Lung (tissue), 12 donors: Measurements from ENCODE around the gene SLC13A2. TPM values are rescaled to one million over a fixed set of nuclear protein-coding genes. Genes with fewer than 3 reads are reported as not detected.

Source experiments
- ATAC-seq: fragments of 200-7000 bp; cut with Tn5 transposase; one replicate; pipeline ENCODE4 v1.9.1; 2020; ENCODE audit warnings: moderate number of reproducible peaks; ENCODE audit not compliant: insufficient read depth, low FRiP score
- DNase-seq, 3 donors: peaks; one replicate each; pipeline ENCODE4 v3.0.0-alpha.2; 2013 to 2017
- H3K27ac ChIP-seq, 2 donors: one replicate each; pipeline ENCODE4 v1.5.1; 2013; ENCODE audit warnings: mild to moderate bottlenecking in 2 of 2, moderate library complexity in 2 of 2, control low read depth in 1 of 2, inconsistent platforms in 1 of 2, low read depth in 1 of 2, low read length in 1 of 2
- H3K27me3 ChIP-seq, 3 donors: one replicate each; pipeline ENCODE4 v1.5.1; 2013; ENCODE audit warnings: low read length in 2 of 3; ENCODE audit not compliant: control insufficient read depth in 3 of 3, insufficient read depth in 3 of 3
- H3K36me3 ChIP-seq, 4 donors: one replicate each; pipeline ENCODE4 v1.5.1; 2013; ENCODE audit warnings: low read length in 4 of 4, mild to moderate bottlenecking in 1 of 4, moderate library complexity in 1 of 4; ENCODE audit not compliant: control insufficient read depth in 4 of 4, insufficient read depth in 4 of 4
- H3K4me1 ChIP-seq, 5 donors: one replicate each; pipeline ENCODE4 v1.5.1; 2013; ENCODE audit warnings: low read length in 5 of 5, mild to moderate bottlenecking in 2 of 5, moderate library complexity in 1 of 5; ENCODE audit not compliant: control insufficient read depth in 5 of 5, insufficient read depth in 5 of 5
- H3K4me3 ChIP-seq: one replicate; pipeline ENCODE4 v1.5.1; 2013; ENCODE audit warnings: mild to moderate bottlenecking, control low read depth, moderate library complexity
- H3K9ac ChIP-seq, 2 donors: one replicate each; pipeline ENCODE4 v1.5.1; 2013; ENCODE audit warnings: low read length in 2 of 2, control low read depth in 1 of 2; ENCODE audit not compliant: insufficient read depth in 1 of 2
- H3K9me3 ChIP-seq, 4 donors: one replicate each; pipeline ENCODE4 v1.5.1; 2013; ENCODE audit warnings: low read length in 3 of 4, mild to moderate bottlenecking in 1 of 4, moderate library complexity in 1 of 4; ENCODE audit not compliant: control insufficient read depth in 4 of 4, insufficient read depth in 3 of 4
- WGBS, 2 donors: extraction: QIAGEN DNeasy Blood & Tissue Kit; methylation state at CpG; one replicate each; pipeline ENCODE4 v1.1.7; 2013; 5-methylcytosine and 5-hydroxymethylcytosine counted together
- polyA plus RNA-seq, 2 donors: library from polyadenylated mRNA; stranded (reverse); fragments of 200-250 nt; gene quantifications; one replicate each; pipeline ENCODE4 v1.2.1, GENCODE V29; 2013
- total RNA-seq, 2 donors: library from RNA; depleted of rRNA in 1 of 2; stranded (reverse); fragments of >200 nt in 1 of 2; gene quantifications; one replicate each; pipeline ENCODE4 v1.2.1, GENCODE V29; 2014 to 2021
- TF ChIP-seq, protein P1 (sequence below): IDR thresholded peaks from 2 replicates; pipeline ENCODE4 v1.5.1; 2012; ENCODE audit warnings: mild to moderate bottlenecking; ENCODE audit errors: control extremely low read depth, extremely low read depth
- donor health status: control.
- donor health status: control.
- donor health status: Bipolar disorder and iron deficiency.
- donor health status: healthy.
- donor health status: DM: yes; HTN: yes; CAD: no.

SLC13A2 gene
- total and polyA plus RNA-seq, 4 donors = 0.02 to 0.15 (median 0.06) TPM; not detected in 1

DNA sequence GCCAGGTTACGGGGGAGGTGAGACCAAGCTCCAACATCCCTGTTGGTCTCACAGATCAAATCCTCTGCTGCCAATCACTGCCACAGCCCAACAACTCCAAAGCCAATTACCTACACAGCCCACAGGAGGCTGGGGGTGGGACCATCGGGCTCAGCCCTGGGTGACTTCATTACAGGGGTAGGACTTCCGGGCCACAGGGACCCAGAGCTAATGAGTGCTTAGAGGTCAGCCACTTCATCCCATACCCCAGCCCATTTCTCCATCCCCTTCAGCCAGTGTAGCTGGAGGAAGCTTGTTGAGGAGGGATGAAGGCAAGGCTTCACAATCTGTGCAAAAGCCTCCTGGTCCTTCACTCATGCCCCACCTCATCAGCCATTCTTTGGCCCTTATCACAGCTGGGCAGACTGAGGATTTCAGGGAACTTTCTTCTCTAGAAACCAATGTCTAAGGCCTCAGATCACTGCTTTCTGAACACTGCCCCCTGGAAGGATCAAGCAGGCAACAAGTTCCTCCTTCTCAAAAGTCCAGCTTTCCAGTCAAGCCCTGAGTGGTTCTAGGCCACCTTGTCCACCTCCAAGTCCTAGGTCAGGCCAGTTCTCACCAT, 38.5 kb downstream of the SLC13A2 start:
- H3K4me3 ChIP-seq = no peak overlapping the region
- peaks cover 0 to 10% (median 3%) of the 10 kb centered on the region in 3 donors for H3K27me3 ChIP-seq
- no peak for DNase-seq
- WGBS, 2 donors = 84 to 88% methylated on average over 3 of the region's 3 CpGs
- no peaks in the 10 kb centered on the region for H3K36me3 ChIP-seq
- no peak overlapping the region for H3K9ac ChIP-seq
- TF ChIP-seq, protein P1, sequence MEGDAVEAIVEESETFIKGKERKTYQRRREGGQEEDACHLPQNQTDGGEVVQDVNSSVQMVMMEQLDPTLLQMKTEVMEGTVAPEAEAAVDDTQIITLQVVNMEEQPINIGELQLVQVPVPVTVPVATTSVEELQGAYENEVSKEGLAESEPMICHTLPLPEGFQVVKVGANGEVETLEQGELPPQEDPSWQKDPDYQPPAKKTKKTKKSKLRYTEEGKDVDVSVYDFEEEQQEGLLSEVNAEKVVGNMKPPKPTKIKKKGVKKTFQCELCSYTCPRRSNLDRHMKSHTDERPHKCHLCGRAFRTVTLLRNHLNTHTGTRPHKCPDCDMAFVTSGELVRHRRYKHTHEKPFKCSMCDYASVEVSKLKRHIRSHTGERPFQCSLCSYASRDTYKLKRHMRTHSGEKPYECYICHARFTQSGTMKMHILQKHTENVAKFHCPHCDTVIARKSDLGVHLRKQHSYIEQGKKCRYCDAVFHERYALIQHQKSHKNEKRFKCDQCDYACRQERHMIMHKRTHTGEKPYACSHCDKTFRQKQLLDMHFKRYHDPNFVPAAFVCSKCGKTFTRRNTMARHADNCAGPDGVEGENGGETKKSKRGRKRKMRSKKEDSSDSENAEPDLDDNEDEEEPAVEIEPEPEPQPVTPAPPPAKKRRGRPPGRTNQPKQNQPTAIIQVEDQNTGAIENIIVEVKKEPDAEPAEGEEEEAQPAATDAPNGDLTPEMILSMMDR = no peak
- H3K27ac ChIP-seq = no peak overlapping the region
- H3K9me3 ChIP-seq = no peaks in the 10 kb centered on the region
- no peak for ATAC-seq
- H3K4me1 ChIP-seq = no peaks in the 10 kb centered on the region

DNA sequence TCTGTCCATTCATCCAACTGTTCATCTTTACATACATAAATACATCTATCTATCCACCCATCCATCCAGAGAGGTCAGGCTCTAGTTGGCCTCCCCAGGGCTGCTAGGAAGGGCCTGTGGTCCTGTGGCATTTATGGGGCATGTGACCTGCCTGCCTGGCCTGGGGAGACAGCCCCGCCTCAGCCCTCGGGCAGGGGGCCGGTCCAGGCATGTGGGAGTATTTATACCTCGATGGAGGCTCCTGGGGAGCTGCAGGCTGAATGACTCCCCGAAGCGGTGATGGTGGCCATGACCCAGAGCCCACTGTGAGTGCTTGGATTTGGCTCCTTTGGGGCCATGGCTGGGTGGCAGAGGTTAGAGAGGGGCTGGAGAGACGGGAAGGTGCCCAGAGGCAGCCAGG, 40.0 kb downstream of the SLC13A2 start:
- TF ChIP-seq, protein P1 = no peak
- no peak for DNase-seq
- no peaks in the 10 kb centered on the region for H3K4me1 ChIP-seq
- no peak overlapping the region for H3K4me3 ChIP-seq
- peaks cover 0 to 10% (median 3%) of the 10 kb centered on the region in 3 donors for H3K27me3 ChIP-seq
- no peaks in the 10 kb centered on the region for H3K36me3 ChIP-seq
- no peak overlapping the region for H3K9ac ChIP-seq
- no peak for ATAC-seq
- no peaks in the 10 kb centered on the region for H3K9me3 ChIP-seq
- no peak overlapping the region for H3K27ac ChIP-seq
- WGBS, 2 donors = 70 to 86% methylated on average over 7 of the region's 7 CpGs

DNA sequence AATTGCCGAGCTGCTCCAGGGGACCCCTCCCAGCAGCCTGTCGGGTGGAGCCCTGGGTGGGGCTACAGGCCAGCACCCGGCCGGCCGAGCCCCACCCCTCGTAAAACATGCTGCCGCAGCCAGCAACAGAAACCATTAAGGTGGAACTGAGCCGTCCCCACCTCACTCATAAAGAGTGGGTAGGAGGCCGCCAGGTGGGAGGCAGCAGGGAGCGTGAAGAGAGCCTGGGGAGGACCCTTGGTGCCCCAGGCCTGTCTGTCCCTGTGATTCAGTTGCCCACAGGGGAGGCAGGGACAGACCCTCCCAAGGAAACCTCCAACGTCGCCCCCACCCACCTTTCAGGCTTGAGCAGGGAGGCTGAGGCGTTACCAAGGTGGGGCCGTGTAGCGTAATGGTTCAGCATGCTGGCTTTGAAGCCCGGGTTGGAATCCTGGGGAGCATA, 41.1 kb downstream of the SLC13A2 start:
- no peak for DNase-seq
- TF ChIP-seq, protein P1 = no peak
- H3K4me1 ChIP-seq = no peaks in the 10 kb centered on the region
- H3K27me3 ChIP-seq = peaks cover 0 to 8% (median 0%) of the 10 kb centered on the region in 3 donors
- H3K9ac ChIP-seq = no peak overlapping the region
- H3K4me3 ChIP-seq = no peak overlapping the region
- no peak for ATAC-seq
- no peaks in the 10 kb centered on the region for H3K9me3 ChIP-seq
- 66 to 77% methylated on average over 16 of the region's 16 CpGs for WGBS, 2 donors
- H3K36me3 ChIP-seq = no peaks in the 10 kb centered on the region
- no peak overlapping the region for H3K27ac ChIP-seq

DNA sequence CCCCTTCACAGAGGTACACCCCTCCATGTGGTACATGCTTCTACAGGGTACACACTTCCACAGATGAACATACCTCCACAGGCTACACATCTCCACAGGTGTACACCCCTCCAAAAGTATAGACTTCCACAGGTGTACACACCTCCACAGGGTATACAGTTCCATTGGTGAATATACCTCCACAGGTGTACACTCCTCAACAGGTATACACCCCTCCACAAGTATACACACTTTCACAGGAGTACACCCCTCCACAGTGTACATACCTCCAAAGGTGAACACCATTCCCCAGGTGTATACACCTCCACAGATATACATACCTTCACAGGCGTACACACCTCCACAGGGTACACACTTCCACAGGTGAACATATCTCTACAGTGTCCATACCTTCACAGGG, 42.1 kb downstream of the SLC13A2 start:
- Histone ChIP-seq H3K4me3 (no peak overlapping the region), H3K4me1 (no peaks in the 10 kb centered on the region), H3K36me3 (no peaks in the 10 kb centered on the region), H3K9ac (no peak overlapping the region), H3K27ac (no peak overlapping the region), H3K9me3 (no peaks in the 10 kb centered on the region), H3K27me3 (peaks cover 0 to 2% (median 0%) of the 10 kb centered on the region in 3 donors)
- TF ChIP-seq, protein P1 = no peak
- DNase-seq = no peak
- 97 to 100% methylated on average over 1 of the region's 1 CpG for WGBS, 2 donors
- no peak for ATAC-seq
